GM23338 (cell line): ENCODE results near the gene NQO2. TPM values are rescaled to one million over a fixed set of nuclear protein-coding genes. Genes with fewer than 3 reads are reported as not detected.

Experiments
- ATAC-seq: fragments of 200-7000 bp; cut with Tn5 transposase; 3 replicates; pipeline ENCODE4 v1.9.1; 2020
- DNase-seq: peaks from one replicate; pipeline ENCODE4 v3.0.0-alpha.2; 2015; ENCODE audit warnings: low spot score
- H2AFZ ChIP-seq: fragments of 200-600 bp; sonication (generic); 2 replicates; pipeline ENCODE4 v1.8.0; 2016; ENCODE audit warnings: antibody characterized with exemption, mild to moderate bottlenecking, moderate library complexity
- H3F3A ChIP-seq: fragments of 200-600 bp; sonication (generic); replicated peaks from 2 replicates; pipeline ENCODE4 v1.8.0; 2017; ENCODE audit warnings: antibody characterized with exemption, mixed run types, low read depth
- H3K27ac ChIP-seq: fragments of 200-600 bp; sonication (generic); 2 replicates; pipeline ENCODE4 v1.6.1; 2016; ENCODE audit warnings: low read depth
- H3K27me3 ChIP-seq: fragments of 200-600 bp; sonication (generic); 2 replicates; pipeline ENCODE4 v1.8.0; 2016; ENCODE audit warnings: mild to moderate bottlenecking, mixed run types, moderate library complexity; ENCODE audit not compliant: insufficient read depth
- H3K36me3 ChIP-seq: fragments of 200-600 bp; sonication (generic); 2 replicates; pipeline ENCODE4 v1.8.0; 2016; ENCODE audit warnings: mild to moderate bottlenecking; ENCODE audit not compliant: insufficient read depth
- H3K4me1 ChIP-seq: fragments of 200-600 bp; sonication (generic); 2 replicates; pipeline ENCODE4 v1.8.0; 2016; ENCODE audit warnings: mild to moderate bottlenecking, moderate library complexity; ENCODE audit not compliant: insufficient read depth
- H3K4me2 ChIP-seq: fragments of 200-600 bp; sonication (generic); 2 replicates; pipeline ENCODE4 v1.7.1; 2017; ENCODE audit warnings: mixed run types
- H3K4me3 ChIP-seq: fragments of 200-600 bp; sonication (generic); 2 replicates; pipeline ENCODE4 v1.6.1; 2016; ENCODE audit warnings: mixed run types
- H3K79me2 ChIP-seq: fragments of 200-600 bp; sonication (generic); replicated peaks from 2 replicates; pipeline ENCODE4 v1.8.0; 2017; ENCODE audit warnings: mild to moderate bottlenecking; ENCODE audit not compliant: insufficient read depth
- H3K9me2 ChIP-seq: fragments of 200-600 bp; sonication (generic); 2 replicates; pipeline ENCODE4 v1.8.0; 2017; ENCODE audit not compliant: insufficient read depth
- H4K20me1 ChIP-seq: fragments of 200-600 bp; sonication (generic); replicated peaks from 2 replicates; pipeline ENCODE4 v1.8.0; 2017; ENCODE audit warnings: mild to moderate bottlenecking; ENCODE audit not compliant: insufficient read depth
- H3K27ac Mint-ChIP-seq: 2 replicates; pipeline ENCODE4 v1.8.0; 2020; ENCODE audit warnings: inconsistent platforms, mild to moderate bottlenecking, moderate library complexity, mixed read lengths
- H3K27me3 Mint-ChIP-seq: 3 replicates; pipeline ENCODE4 v1.8.0; 2022; ENCODE audit warnings: low read depth, mild to moderate bottlenecking, moderate library complexity, mixed read lengths, inconsistent platforms; ENCODE audit not compliant: insufficient read depth, poor library complexity
- H3K36me3 Mint-ChIP-seq: 3 replicates; pipeline ENCODE4 v1.8.0; 2021; ENCODE audit warnings: low read depth, mild to moderate bottlenecking, inconsistent platforms, moderate library complexity, mixed read lengths
- H3K4me1 Mint-ChIP-seq: 3 replicates; pipeline ENCODE4 v1.8.0; 2020; ENCODE audit warnings: mild to moderate bottlenecking, inconsistent platforms, mixed read lengths
- H3K4me3 Mint-ChIP-seq: 3 replicates; pipeline ENCODE4 v1.8.0; 2021; ENCODE audit warnings: moderate library complexity, mild to moderate bottlenecking, inconsistent platforms, mixed read lengths
- H3K9me3 Mint-ChIP-seq: 3 replicates; pipeline ENCODE4 v1.8.0; 2020; ENCODE audit warnings: moderate library complexity, mild to moderate bottlenecking, inconsistent platforms, mixed read lengths
- CREB1 ChIP-seq: fragments of 250-450 bp; sonication (Bioruptor Pico); IDR thresholded peaks from 2 replicates; pipeline ENCODE4 v1.5.0; 2020; ENCODE audit warnings: low read depth, mild to moderate bottlenecking, moderate library complexity
- EZH2 ChIP-seq: fragments of 200-600 bp; sonication (generic); IDR thresholded peaks from one replicate; pipeline ENCODE4 v1.8.0; 2017; ENCODE audit warnings: antibody characterized with exemption, mild to moderate bottlenecking, low read depth; ENCODE audit not compliant: unreplicated experiment
- EZH2phosphoT487 ChIP-seq: fragments of 200-600 bp; sonication (generic); IDR thresholded peaks from one replicate; pipeline ENCODE4 v1.8.1; 2018; ENCODE audit warnings: antibody characterized with exemption; ENCODE audit not compliant: unreplicated experiment
- POLR2AphosphoS5 ChIP-seq: IDR thresholded peaks from 2 replicates; pipeline ENCODE4 v1.6.1; 2016; ENCODE audit warnings: antibody characterized with exemption, low read depth
- STAT1 ChIP-seq: IDR thresholded peaks from one replicate; pipeline ENCODE4 v1.6.1; 2016; ENCODE audit warnings: antibody characterized with exemption; ENCODE audit not compliant: unreplicated experiment
- ZNF114 ChIP-seq: fragments of 250-450 bp; sonication (Bioruptor Pico); IDR thresholded peaks from 2 replicates; pipeline ENCODE4 v1.5.0; 2020; ENCODE audit warnings: mild to moderate bottlenecking, moderate library complexity
- ZNF331 ChIP-seq: fragments of 250-450 bp; sonication (Bioruptor Pico); IDR thresholded peaks from 2 replicates; pipeline ENCODE4 v1.5.0; 2020; ENCODE audit warnings: low read depth, mild to moderate bottlenecking, moderate library complexity
- polyA plus RNA-seq: library from polyadenylated mRNA; unstranded; fragments of >200 nt; fragmentation: Nextera tagmentation; extraction: Ambion mirVana; gene quantifications from 2 replicates; pipeline ENCODE4 v1.2.1, GENCODE V29; 2016
- total RNA-seq: library from RNA; depleted of rRNA; stranded (reverse); fragments of >200 nt; shearing (Covaris generic); gene quantifications from 2 replicates; pipeline ENCODE4 v1.2.3, GENCODE V29; 2014
- TF ChIP-seq, protein P1 (sequence below): IDR thresholded peaks from one replicate; pipeline ENCODE4 v1.6.1; 2018; ENCODE audit warnings: antibody characterized with exemption; ENCODE audit not compliant: unreplicated experiment

NQO2 gene
- total and polyA plus RNA-seq, 2 experiments from 2014 or later = 117 to 173 TPM

DNA sequence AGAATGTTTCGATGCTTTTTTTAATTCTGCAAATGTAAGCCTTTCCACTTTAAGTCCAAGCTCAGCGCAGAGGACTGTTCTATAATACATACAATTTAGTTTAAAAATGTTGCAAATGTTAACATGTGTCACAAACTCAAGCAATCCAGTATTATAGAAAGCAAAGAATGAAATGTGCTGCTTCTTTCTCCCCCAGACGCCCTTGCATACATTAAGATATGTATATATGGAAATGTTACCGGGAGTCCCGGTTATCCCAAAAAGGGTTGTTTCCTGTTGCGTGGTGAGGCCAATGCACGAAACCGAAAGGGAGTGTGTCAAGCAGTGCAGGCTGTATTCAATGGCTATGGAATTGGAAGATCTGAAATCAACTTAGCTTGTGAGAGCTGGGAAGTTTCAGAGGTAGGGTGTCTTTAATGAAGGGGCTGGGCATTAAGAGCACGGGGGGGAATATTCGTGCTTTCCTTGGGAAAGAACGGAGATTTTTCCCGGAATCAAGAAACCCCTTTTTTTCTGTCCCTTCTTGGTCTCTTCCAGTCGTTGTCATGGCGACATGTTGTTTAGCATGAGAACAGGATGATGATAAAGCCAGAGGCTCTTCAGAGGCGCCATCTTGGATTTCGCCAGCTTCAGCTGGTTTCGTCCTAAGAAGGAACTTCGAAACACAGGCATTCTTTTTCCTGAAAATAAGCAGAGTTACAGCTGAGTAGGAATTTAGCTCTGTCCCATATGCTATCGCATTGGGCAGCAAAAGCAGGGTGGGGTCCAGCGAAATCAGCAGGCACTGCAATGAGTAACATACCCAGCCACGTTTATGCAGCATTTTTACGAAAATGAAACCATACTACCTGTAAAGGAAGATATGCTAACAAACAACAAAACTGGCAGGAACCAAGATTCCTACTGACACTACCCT lies 10.1 kb upstream of the NQO2 start:
- ATAC-seq = peak; percentile 52
- Mint-ChIP-seq H3K36me3 (no peaks in the 10 kb centered on the region; the same call in 2 of the 3 replicates), H3K27ac (peak overlapping the region; percentile 100), H3K4me3 (peak overlapping the region; percentile 87), H3K4me1 (peaks cover 46% of the 10 kb centered on the region), H3K27me3 (peaks cover 25% of the 10 kb centered on the region), H3K9me3 (peaks cover 9% of the 10 kb centered on the region; the same call in 1 of the 3 replicates)
- Histone ChIP-seq H3K27ac (peak overlapping the region; percentile 98), H3K4me2 (peak overlapping the region; percentile 70), H3K4me1 (peaks cover 33% of the 10 kb centered on the region), H3F3A (peaks cover 11% of the 10 kb centered on the region; the same call in 1 of the 2 replicates), H3K79me2 (no peaks in the 10 kb centered on the region), H2AFZ (no peak overlapping the region), H3K4me3 (peak overlapping the region; percentile 50), H3K36me3 (no peaks in the 10 kb centered on the region), H4K20me1 (no peaks in the 10 kb centered on the region), H3K27me3 (no peaks in the 10 kb centered on the region), H3K9me2 (no peaks in the 10 kb centered on the region)
- DNase-seq = peak; percentile 100
- no peak for TF ChIP-seq STAT1
- TF ChIP-seq POLR2AphosphoS5 = peak; percentile 72; the same call in 1 of the 2 replicates
- peak; percentile 44 for TF ChIP-seq CREB1 (CRISPR knock-in tag)

DNA sequence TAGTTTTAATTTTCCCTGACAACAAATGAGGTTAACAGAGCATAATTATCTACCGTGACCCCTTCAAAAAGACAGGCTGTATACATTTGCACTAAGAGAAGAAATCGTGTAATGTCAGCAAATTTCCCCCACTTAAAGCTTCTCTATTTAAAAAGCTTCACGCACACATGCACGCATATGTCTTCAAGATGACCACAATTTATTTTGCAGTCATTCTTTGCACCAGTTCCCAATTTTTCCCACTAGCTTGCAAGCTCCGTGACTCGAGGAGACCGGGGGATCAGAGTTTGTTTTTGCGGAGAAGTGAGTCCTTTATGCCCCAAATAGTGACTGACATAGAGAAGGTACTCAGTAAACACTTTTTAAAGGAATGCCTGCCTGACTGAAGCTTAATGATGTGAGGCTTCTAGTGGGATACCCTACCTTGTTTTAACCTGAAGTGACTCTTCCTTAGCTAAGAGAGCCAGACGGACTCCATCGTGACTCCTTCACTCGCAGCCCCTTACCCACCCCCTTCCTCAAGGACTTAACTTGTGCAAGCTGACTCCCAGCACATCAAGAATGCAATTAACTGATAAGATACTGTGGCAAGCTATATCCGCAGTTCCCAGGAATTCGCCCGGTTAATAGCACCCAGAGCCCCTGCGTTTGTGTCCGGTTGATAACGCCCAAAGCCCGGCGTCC lies 9.3 kb upstream of the NQO2 start:
- H3K27ac Mint-ChIP-seq = peak overlapping the region; percentile 100

More for the DNA sequence above, 9.3 kb upstream of the NQO2 start:
- Histone ChIP-seq H3K36me3 (no peaks in the 10 kb centered on the region), H4K20me1 (no peaks in the 10 kb centered on the region), H3K79me2 (no peaks in the 10 kb centered on the region), H3K4me2 (peak overlapping the region; percentile 70), H3K27me3 (no peaks in the 10 kb centered on the region), H3F3A (peaks cover 11% of the 10 kb centered on the region; the same call in 1 of the 2 replicates), H3K27ac (peak overlapping the region; percentile 98), H3K4me3 (peak overlapping the region; percentile 50), H2AFZ (no peak overlapping the region), H3K9me2 (no peaks in the 10 kb centered on the region), H3K4me1 (peaks cover 25% of the 10 kb centered on the region)
- DNase-seq (peak; percentile 53), ATAC-seq (no peak)
- Mint-ChIP-seq H3K27me3 (peaks cover 20% of the 10 kb centered on the region), H3K36me3 (no peaks in the 10 kb centered on the region; the same call in 2 of the 3 replicates), H3K9me3 (peaks cover 9% of the 10 kb centered on the region; the same call in 1 of the 3 replicates), H3K4me1 (peaks cover 39% of the 10 kb centered on the region), H3K4me3 (peak overlapping the region; percentile 87)
- TF ChIP-seq EZH2 (no peak), POLR2AphosphoS5 (no peak), ZNF114 (CRISPR knock-in tag) (no peak), ZNF331 (CRISPR knock-in tag) (no peak), EZH2phosphoT487 (no peak)
- TF ChIP-seq, protein P1, sequence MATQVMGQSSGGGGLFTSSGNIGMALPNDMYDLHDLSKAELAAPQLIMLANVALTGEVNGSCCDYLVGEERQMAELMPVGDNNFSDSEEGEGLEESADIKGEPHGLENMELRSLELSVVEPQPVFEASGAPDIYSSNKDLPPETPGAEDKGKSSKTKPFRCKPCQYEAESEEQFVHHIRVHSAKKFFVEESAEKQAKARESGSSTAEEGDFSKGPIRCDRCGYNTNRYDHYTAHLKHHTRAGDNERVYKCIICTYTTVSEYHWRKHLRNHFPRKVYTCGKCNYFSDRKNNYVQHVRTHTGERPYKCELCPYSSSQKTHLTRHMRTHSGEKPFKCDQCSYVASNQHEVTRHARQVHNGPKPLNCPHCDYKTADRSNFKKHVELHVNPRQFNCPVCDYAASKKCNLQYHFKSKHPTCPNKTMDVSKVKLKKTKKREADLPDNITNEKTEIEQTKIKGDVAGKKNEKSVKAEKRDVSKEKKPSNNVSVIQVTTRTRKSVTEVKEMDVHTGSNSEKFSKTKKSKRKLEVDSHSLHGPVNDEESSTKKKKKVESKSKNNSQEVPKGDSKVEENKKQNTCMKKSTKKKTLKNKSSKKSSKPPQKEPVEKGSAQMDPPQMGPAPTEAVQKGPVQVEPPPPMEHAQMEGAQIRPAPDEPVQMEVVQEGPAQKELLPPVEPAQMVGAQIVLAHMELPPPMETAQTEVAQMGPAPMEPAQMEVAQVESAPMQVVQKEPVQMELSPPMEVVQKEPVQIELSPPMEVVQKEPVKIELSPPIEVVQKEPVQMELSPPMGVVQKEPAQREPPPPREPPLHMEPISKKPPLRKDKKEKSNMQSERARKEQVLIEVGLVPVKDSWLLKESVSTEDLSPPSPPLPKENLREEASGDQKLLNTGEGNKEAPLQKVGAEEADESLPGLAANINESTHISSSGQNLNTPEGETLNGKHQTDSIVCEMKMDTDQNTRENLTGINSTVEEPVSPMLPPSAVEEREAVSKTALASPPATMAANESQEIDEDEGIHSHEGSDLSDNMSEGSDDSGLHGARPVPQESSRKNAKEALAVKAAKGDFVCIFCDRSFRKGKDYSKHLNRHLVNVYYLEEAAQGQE = no peak
